IPS-NIHi11 (cell line): ENCODE measurements around the gene TNIP1.
A peak's percentile ranks its signal among the peaks of the same experiment; 100 is the strongest.

ENCODE experiments used
- DNase-seq: peaks from one replicate; pipeline ENCODE4 v3.0.0; 2012; ENCODE audit warnings: mixed read lengths, low spot score

The TNIP1 gene

DNA sequence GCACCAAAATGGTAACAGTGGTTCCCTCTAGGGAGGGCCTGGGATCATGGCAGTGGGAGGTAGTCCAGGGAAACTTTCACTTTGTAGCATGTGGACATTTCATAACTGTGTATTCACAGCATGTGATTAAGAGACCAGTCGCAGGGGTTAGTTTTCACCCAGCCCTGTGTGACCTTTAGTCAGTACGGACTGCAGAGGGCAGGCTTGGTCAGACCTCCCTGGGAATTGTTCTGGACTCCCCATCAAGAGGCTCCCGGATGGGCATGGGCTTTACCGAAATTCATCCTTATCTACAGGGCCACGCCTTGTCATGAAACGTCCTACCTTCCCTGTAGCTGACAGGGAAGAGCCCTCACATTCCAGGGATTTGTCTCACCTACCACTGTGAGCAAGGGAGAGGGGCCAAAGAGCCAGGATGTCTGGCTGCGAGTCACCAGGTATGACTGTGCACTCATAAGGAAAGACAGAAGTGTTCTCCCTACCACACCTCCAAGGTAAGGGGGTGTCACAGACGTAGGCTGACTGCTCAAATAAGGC, 40.6 kb downstream of the TNIP1 start:
- DNase-seq = no peak

DNA sequence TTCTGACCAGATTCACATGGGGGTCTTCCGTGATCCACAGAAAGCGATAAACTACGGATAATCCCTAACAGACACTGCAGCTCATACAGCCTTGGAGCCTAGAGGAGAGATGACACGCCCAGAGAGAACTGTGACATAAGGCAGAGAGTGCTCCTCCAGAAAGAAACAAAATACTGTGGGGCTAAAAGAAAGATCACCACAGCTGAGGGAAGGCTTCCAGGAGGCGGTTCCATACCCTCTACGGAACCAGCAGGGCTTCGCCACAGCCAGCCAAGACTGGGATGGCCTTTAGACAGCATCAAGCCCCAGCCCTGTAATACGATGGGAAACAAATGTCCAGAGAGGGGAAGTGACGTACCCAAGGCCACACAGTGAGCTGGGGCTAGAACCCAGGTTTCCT, 41.2 kb downstream of the TNIP1 start:
- no peak for DNase-seq

GRCh38 chr5:151038801-151039238, 42.0 kb downstream of the TNIP1 start:
- no peak for DNase-seq

DNA sequence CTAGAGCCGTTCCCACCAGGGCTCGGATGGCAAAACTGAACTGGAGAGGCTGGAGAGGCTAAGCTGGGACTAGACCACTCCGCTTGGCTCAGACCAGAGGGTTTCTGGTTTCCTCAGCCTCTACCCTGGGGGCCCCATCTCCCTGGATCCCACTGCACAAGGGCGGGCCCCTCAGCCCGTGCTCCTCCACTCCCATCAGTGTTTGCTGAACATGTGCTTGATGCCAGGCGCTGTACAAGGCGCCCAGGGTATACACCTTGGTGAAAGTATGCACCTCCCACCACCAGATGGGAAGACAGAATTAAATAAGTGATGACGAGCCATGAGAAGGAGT, 42.5 kb downstream of the TNIP1 start:
- no peak for DNase-seq

DNA sequence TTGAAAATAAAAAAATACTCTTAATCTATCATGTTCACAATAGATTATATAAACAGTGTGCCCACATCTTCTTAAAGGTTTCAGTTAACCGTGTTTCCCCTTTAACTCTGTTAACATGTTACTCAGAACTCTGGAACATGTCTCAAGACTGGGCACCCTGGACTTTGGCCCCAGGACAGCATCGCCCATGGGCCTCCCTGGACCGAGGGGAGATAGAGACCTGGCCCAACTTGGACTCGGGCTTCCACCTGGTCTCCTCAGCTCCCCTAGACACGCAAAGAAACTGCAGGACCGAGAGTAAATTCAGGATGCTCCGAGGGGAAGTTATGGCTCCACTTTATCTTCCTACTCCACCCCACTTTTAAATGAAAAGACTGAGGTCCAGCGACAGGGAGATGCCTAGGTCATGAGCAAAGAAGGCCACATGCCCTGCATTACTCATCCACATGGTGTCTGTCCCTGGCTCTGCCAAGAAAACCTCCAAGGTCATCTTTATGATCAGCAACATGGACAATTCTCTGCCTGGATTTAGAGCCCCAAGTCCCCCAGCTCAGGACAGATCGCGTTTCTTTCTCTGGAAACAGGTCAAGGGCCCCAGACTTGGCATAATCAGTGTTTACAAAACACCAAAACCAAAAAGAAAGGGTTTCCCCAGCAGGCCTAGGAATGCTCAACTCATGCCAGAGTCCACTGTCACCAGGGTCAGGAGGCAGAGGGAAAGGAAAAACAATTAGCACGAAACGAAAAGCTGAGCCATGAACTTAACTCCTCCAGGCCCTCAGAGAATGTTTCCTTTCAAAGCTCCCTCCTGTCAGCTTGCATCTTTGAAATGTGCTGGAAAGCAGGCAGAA, 43.0 kb downstream of the TNIP1 start:
- DNase-seq = no peak

DNA sequence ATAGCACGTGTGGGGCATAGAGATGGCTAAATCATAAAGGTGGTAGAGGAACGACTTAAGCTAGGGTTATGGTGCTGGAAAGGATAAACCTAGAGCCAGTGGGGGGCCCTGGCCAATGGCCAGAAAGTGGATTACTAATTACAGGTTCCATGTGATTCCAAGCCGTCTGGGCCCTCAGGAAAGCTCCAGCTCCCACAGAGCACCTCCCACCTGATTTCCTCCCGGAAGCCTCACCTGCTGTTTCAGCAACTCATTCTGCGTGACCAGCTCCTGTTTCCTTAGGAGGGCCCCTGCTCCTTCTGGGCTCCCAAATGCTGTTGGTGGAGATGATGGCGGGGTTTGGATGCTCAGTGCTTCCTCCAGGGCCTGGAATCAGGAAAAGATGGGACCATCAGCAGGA, 44.3 kb downstream of the TNIP1 start:
- DNase-seq = peak; percentile 53

DNA sequence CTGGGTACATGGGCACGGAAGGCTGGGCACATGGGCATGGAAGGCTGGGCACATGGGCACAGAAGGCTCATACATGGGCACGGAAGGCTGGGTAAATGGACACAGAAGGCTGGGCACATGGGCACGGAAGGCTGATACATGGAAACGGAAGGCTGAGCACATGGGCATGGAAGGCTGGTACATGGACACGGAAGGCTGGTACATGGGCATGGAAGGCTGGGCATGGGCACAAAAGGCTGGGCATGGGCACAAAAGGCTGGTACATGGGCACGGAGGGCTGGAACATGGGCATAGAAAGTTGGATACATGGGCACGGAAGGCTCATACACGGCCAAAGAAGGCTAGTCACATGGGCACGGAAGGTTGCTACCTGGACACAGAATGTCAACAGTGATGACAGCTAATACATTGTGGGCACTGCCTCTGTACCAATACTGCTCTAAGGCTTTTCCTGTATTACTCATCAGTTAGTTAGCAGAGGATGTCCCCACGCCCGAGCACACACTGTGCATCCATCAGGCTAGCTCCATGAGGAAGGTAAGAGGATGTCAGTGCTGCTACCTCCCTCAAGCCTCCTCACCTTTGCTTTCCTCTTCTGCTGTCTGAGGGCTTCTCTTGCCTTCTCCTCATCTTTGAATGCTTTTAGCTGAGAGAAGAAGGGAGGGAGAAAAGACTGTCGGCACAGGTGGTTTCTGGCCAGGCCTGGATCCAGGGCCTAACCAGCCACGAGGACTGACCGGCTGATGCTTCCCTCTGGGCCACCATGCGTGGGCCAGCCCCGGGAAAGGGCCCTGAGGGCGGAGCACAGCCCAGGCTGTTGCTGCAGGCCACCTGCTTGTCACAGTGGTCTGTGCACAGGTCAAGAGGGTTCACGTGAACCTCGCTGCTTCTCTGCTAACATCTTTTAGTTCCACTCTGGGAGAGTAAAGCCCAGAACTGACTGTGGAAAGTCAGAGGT, 46.1 kb downstream of the TNIP1 start:
- no peak for DNase-seq

GRCh38 chr5:151033217-151033934, 47.5 kb downstream of the TNIP1 start:
- no peak for DNase-seq

DNA sequence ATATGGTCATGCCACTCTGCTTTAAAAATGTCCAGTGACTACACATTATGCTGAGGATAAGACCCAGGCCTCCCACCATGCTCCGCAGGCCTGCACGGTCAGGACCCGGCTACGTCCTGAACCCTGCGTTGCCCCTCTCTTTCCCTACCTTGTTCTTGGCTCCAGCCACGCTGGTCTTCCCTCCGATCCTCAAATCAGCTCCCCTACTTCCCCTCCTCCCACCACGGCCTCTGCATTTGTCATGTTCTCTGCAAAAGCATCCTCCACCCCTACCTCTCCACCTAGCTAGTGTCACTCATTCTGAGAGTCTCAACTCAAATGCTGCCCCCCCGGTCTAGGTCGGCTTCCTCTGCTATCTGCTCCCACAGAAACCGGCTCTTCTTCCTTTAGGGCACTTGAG, 49.3 kb downstream of the TNIP1 start:
- DNase-seq = no peak

DNA sequence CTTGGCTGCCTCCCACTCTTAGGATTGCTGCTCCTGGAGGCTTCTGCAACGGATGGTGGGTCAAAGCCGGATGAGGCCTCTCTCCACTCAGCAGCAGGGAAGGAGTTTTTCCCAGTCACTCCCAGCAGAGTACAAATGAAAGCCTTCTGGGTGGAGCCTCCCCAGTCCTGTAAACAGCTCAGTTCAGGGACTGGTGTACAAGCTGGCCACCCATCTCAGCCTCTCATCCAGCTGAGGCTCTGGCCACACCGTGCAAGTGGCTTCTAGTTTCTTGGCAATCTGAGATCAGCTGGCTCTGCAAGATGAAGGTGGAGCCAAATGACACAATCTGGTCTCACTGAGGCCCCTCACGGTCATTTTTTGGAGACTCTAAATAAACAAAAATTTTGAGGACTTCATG, 50.5 kb downstream of the TNIP1 start:
- DNase-seq = no peak

- no peak for DNase-seq
These were observed 50.8 kb downstream of the TNIP1 start for GRCh38 chr5:151030056-151030336.

DNA sequence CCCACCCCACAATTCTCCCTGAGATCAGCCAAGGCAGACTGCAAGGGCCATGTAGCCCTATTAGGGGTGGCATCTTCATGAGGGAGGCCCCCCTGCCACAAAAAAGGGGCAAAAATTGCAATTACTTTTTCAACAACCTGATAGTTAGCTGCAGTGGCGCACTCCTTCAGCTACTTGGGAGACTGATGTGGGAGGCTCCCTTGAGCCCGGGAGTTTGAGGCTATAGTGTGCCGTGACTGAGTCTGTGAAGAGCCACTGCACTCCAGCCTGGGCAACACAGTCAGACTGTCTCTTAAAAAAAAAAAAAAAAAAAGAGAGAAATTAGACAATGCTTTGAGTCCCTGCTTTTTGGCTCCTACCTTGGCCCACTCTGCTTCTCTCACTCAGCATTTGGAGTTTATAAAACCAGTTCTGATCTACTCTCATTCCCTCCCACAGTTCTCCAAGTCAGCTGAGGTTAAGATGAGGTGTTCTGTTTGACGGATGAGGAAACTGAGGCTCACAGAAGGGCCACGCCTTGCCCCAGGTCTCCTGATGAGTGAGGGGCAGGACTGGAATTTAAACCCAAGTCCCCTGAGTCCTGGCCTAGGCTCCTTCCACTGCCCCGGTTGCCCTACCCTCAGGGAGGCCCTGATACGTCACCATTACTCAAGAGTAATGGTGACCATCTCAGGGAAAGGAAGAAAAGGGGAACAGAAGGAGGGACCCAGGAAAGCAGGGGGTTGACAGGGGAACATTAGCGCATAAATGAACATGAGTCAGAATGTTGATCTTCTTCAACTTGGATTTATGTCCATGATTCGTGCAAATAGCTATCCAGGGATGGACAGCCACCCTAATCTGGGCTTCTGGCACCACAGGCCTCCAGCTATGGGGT, 51.4 kb downstream of the TNIP1 start:
- no peak for DNase-seq

- DNase-seq = no peak
These were observed 52.1 kb downstream of the TNIP1 start for GRCh38 chr5:151028717-151029116.

GRCh38 chr5:151027961-151028479, 52.8 kb downstream of the TNIP1 start:
- DNase-seq = no peak

DNA sequence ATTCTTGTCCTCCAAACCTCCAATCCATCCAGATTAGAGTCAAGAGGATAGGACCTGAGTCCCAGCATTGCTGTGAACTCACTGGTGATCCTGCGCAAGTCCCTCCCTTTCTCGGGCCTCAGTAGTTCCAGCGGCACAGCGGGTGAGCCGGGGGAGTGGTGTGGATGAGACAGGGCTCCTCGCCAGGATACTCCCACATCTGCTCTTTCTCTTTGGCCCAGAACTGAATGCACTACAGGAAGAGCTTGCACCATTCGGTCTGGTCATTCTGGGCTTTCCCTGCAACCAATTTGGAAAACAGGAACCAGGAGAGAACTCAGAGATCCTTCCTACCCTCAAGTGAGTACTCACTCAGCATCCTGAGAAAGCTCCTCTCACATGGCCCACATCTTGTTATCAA, 54.2 kb downstream of the TNIP1 start:
- no peak for DNase-seq

DNA sequence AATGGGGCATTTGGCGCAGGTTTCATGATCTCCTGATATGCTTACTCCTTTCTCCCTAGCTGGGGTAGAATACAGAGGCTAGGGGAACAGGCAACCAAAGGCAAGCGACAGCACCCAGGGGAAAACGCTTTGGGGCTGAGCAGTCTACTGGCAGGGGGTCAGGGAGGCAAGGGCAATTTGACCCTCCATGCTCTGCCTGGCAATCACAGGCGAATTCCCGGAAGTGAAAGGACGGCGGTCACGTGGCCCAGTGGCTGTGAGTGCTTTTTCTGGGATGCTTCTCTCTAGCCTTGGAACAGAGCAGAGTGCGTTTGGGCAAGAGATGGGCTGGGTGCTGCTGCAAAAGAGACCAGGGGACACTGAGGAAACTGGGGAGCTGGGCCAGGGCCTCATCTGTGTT, 54.7 kb downstream of the TNIP1 start:
- no peak for DNase-seq

GRCh38 chr5:151025250-151025606, 55.6 kb downstream of the TNIP1 start:
- no peak for DNase-seq

- no peak for DNase-seq
These were observed 56.2 kb downstream of the TNIP1 start for GRCh38 chr5:151024440-151025249.

DNA sequence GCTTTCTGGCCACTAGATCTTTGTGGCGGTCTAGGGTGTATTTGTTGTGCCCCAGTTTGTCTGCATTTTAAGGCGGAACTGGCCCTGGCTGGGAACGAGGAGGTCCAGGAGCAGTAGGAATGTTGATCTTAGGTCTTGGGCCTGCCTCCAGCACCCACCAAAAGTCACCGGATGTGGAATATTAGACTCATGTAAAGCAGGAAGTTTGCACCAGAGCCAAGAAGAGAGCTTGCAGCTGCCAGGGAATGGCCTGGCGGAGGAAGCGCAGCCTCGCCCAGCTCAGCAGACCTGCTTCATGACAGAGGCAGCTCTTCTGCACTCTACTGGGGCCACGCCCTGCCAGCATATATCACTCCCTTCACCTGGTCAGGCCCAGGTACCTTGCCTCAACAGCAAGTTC, 57.2 kb downstream of the TNIP1 start:
- DNase-seq = no peak

DNA sequence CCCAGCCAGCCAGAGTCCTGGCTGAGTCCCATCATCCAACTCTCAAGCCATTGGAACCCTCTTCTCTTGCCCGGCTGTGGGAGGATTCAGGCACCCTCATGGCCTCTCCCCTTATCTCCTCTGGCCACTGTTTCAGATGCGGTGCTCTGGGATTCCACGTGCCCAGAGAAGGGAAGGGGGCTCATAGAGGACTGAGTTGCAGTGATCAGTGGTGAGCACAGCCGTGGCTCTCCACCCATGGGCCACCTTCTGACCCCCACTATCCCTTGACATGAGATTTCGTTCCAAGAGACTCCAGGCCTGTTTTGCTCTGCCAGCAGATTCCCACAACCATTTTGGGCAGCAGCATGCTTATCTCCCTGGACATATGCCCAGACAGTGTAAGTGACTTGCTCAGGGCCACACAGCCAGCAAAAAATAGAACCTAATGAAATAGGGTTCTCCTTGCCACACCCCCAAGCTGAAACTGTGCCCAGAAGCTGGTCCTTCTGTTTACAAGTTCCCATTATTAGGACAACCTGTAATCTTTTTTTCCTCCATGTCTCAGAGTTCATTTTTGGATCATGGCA, 57.7 kb downstream of the TNIP1 start:
- DNase-seq = no peak
